GM19023 (cell line): ENCODE results near the gene CRYBB3.

Source experiments
- ATAC-seq: cut with Tn5 transposase; IDR thresholded peaks from one replicate; pipeline ENCODE4 v1.9.1; 2021; ENCODE audit warnings: mild to moderate bottlenecking, moderate library complexity; ENCODE audit not compliant: unreplicated experiment

CRYBB3 gene

DNA sequence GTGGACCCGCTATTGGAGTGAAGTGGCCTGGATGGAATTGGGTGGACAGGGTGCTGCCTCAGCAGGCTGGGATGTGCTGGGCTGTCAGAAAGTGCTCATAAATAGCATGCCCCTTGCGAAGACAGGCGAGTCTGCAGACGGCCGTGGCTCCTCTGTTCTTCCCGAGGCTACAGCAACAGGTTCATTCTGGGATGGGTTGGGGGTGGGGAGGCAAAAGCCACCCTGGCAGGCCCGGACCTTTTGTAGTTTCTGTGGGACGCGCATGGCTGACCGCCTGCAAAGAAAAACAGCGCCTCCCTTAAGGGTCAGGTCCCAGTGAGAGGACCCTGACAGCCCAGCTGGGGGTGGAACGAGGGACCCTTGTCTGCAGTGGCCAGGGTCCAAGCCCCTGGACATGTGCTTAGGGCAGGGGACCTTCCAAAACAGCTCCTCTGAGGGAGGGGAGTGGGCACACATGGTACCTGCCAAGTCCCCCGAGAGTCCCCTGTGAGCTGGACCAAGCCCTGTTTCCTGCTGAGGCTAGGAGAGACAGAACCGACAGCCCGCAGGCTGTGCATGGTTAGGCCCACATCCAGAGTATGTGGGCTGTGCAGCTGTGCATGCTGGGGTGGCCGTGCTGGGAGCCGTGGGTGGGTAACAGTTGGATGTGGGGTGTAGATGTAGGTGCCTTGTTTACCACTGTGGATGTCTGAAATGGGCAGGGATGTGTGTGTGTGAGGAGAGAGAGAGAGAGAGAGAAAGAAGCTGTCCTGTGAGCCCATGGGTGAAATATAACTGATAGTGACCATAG lies at the start of gene CRYBB3:
CRYBB3 (plus strand) TSS at position 128 of the 790 bp plus-strand sequence. CDS start 1,539 bp downstream, outside the sequence.
- no peak for ATAC-seq

DNA sequence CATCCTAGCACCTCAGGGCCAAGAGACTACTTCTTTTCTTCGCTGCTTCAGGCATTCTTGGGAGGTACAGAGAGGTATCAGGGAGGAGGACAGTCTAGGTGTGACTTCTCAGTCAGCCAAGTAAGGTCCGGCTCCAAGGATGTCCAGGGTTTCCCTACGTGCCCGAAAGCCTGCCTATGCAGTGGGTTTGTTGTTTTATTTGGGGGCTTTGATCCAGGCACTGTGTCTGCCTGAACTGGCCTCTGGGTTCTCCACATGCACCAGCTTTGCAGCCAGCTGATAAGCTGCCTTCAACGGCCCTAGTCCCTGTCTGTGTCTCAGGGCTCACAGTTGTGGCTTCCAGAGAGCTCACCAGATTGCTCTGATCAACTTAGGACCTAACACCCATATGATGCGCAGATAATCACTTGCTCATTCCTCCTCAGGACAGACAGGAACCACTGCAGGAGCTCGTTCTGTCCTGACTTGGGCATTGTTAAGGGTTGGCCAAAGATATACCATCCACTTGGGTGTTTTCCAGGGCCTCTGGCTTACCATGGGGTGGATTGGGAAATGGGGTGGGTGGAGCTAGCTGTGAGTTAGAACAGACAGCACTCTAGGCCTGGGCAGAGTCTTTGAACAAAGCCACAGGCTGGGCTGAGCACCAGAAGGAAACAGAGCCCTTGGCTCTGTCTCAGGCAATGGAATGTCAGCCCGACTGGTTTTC lies 45.5 kb upstream of the CRYBB3 start:
- no peak for ATAC-seq

DNA sequence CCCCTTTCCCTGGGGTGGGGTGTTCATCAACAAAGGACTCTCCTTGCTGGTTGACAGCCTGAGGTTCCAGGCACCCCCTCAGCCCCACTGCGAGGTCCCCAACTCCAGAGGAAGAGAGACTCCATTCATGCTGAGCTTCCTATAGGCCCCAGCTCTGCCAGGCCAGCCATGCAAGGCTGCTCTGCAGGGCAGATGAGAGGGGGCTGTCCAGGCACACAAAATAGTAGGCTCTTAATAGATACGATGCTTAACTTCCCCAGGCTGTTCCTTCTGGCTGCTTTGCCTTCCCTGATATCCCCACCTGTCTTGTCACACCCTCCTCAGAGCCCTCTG lies 45.0 kb upstream of the CRYBB3 start:
- no peak for ATAC-seq

DNA sequence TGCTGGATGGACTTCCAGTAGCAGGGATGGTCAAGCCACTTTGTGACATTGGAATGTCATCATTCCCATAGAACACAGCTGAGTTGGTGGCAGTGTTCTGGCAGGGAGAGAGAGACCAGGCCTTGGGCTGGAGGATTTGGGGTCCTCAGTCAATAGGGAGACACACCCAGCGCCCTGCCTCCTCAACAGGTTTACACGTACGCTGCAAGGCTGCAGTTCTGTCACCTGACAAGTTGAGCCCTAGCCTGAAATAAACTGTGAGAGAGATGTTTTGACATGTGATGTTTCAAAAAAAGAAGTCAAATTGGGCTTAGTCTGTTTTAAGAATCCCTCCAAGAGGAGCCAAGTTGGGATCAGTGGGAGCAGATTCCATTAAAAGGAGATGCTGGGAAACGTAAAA lies 42.9 kb upstream of the CRYBB3 start:
- ATAC-seq: no peak

DNA sequence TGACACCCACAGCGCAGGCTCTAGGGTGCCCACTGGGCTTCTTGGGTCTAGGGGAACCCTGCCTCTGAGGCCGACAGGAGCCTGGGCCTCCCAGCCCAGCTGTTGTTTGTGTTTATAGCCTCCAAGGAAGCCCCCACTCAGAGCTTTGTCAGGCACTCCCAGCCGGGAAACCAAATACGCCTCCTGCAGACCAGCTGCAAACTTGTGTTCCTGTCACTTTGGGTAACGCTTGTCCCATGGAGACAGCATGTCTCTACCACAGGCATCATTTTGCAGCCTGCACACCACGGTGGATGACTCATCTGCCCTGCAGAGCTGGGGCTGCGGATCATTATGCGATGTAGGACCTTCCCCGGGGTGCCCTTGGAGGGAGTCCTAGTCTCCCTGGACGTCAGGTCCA lies 40.6 kb upstream of the CRYBB3 start:
- ATAC-seq: no peak

DNA sequence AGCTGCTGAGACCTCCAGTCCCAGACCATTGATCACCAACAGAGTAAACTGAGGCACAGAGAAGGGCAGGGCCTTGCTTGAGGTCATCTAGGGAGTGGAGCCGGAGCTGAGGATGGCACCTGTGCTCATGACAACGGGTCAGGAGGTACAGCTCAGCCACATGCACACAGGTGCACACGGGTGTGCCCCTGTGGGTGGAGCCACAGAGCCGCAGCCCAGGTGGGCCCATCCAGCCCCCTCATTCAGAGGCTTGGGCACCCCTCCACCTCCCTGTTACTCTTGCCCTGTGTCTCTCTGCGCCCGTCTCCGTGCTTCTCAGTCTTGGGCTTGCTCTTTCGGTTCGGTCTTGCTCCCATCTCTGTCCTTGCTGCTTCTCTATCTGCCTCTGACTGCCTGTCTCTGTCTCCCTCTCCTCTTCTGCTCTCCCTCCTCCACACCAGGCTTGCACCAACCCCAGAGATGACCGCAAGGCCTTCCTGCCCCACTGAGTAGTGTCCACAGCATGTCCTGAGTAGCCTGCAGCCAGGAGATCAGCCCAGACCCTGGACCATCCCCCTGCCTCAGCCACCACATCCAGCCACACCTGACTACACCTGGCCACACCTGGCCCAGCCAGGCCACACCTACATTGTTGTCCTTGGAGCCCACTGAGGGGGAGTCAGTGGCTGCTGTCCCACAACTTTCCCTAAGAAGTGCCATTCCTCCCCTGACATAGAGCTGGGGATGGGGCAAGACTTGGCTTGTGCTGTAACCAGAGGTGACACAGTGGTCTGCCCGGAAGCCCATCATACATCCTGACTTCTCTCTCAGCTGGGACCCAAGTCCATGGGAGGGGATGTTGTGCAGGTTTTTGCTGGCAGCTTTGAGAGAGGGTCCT lies 39.3 kb upstream of the CRYBB3 start:
- no peak for ATAC-seq

DNA sequence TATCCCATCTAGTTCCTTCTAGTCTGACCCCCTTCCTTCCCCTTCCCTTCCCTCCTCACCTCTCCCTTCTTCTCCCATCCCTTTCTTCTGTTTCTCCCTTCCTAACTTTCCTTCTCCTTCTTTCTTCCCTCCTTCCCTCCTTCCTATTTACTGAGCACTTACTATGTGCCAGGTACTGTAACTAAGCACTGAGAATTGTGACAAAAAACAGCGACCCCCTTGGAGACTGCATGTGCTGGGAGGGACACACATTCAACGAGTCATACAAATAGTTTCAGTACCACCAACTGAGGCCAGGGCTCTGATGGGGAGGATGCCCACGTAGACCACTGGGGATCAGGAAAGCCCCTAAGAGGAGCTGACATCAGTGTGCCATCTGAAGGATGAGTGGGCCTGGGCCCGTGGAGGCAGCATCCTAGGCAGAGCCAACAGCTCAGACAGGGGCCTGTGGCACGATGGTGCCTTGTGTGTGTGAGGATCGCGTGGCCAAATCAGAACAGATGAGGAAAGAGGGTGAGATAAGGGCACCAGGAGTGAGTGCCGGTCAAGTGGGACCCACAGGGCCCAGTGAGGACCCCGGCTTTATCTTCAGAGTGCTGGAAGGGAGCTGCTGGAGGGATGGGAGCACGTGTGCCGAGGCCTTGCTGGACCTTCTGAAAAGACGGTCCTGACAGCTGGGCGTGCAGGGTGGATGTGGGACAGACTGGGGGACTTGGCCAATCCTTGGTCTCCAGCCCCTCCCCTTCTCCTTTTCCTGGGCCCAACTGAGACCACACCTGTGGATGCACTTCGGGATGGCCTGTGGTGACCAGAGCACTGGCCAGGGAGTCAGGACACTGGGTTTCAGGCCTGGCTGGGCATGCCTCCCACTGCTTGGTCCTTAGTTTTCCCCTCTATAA lies 38.4 kb upstream of the CRYBB3 start:
- no peak for ATAC-seq

DNA sequence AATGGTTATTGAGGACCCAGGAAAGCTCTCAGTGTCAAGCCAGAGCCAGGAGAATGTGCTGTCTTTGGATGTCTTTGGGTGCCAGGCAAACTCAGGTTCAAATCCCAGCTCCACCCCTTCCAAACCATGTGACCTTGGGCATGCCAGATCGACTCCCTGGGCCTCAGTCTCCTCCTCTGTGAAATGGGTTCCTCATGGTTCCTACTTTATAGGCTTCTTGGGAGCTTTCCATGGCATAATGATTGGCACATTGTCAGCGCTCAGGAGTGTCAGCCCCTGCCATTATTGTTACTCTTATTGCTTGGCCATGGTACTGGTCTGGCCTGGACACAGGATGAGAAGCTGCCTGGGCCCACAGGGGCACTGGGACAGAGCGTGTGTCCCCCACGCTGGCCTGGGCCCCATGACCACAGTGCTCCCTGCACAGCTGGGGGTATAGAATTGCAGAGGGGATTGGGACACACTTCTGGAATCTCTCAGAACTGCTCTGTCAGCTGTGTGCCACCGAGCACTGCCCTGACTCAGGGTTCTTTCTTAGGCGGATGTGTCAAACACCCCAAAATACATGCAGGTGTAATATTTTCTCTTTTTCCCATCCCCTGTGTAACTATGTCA lies 37.6 kb upstream of the CRYBB3 start:
- no peak for ATAC-seq

DNA sequence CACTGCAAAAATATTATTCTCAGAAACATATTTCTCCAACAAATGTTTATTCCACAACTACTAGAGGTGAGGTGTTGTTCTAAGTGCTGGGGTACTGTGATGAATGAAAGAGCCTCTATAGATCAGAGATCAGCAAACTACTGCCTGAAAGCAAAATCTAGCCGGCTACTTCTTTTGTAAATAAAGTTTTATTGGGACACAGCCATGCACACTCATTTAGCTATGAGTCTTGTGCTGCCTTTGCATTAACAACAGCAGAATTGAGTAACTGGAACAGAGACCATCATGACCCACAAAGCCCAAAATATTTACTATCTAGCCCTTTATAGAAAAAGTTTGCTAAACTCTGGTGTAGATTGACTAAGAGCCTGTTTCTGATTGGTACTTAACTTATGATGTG lies 37.1 kb upstream of the CRYBB3 start:
- no peak for ATAC-seq

DNA sequence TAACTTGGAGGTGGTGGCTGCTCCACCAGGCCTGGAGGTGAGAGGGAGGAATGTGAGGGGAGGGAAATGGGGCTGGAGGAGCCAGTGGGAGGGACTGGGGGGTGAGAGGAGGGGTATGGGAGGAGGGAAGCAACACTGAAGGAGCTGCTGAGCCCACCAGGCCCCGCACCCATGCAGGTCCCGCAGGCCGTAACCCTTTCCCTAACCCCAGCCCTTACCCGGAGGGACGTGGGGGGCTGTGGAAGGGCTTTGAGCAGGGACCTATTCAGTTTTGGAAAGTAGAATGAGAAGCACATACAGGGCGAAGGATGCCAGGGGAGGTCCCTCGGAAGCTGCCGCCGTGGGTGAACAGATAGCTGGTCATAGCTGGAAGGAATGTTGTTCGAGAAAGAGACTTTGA lies 33.9 kb upstream of the CRYBB3 start:
- no peak for ATAC-seq

DNA sequence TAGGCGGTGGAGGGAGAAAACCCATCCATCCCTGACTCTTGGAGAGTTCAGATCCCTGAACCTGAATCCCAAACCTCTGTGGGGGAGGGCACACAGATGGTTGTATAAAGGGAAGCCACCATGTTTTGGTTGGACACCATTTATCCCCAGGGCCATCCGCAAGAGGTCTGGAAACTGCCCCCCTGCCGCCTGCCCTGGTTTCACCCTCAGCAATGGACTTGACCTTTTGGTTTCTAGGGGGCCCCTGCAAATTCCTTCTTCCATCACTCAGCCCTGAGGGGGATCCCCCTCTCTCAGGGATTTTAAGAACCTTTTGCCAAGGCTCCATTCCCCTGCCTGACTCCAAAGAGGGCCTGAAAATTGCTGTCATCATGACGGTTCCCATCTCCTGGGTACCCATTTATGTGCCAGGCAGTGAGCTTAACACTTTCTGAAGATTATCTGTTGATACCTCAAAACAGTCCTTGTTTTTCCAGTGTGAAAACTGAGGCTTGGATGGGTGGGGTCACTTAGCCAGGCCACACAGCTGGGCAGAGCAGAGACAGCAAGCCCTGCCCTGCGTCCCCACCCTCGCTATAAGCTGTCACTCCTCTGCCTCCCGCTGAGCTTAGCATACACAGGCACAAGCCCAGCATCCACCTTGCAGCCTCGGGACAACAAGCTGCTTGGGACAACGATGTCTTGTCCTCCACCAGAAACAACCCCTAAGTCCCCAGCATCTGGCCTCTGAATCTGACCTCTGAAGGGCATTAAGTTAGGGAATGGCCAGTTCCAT lies 33.2 kb upstream of the CRYBB3 start:
- no peak for ATAC-seq

DNA sequence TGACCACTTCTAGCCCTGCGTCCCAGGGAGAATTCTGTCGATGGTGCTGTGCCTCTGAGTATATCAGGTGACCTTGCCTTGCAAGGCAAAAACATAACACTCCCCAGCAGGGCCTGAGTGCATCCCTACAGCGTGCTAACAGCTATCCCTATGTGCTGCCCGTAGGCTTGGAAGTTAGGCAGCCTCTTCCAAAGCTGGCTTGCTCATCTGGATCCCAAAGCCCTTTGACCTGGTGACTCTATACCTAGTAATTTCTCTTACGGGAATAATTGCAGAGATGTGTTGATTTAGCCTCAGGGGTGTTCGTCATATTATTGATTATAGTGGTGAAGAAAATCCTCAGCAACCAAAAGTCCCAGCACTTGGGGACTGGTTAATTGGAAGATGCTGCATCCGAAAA lies 32.6 kb upstream of the CRYBB3 start:
- no peak for ATAC-seq

DNA sequence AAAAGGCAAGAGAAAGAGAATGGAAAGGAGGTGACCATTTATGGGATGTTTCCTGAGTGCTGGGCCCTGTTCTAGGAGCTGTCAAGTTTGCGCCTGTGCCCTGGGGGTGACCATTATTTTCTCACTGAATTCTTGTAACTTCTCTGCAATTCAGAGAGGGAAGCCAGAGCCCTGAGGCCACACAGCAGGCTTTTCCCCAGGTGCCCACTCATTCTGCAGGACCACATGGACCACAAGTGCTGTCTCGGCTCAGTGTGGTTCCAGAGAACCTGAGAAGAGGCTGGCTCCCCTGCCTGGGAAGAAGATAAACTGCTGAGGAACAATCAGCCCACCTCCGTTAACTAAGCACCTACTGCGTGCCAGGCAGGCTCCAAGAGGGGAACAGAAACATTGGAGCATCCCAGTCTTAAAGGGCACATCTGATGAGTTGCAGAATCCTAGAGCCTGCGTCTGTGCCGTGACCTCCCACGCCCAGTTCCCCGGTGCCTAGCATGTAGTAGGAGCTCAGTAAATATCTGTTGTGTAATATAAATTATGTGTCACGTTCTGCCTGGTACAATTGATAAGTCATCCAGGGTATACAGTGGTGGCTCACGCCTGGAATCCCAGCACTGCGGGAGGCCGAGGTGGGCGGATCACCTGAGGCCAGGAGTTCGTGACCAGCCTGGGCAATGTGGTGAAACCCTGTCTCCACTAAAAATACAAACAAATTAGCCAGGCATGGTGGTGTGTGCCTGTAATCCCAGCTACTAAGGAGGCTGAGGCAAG lies 31.6 kb upstream of the CRYBB3 start:
- no peak for ATAC-seq

DNA sequence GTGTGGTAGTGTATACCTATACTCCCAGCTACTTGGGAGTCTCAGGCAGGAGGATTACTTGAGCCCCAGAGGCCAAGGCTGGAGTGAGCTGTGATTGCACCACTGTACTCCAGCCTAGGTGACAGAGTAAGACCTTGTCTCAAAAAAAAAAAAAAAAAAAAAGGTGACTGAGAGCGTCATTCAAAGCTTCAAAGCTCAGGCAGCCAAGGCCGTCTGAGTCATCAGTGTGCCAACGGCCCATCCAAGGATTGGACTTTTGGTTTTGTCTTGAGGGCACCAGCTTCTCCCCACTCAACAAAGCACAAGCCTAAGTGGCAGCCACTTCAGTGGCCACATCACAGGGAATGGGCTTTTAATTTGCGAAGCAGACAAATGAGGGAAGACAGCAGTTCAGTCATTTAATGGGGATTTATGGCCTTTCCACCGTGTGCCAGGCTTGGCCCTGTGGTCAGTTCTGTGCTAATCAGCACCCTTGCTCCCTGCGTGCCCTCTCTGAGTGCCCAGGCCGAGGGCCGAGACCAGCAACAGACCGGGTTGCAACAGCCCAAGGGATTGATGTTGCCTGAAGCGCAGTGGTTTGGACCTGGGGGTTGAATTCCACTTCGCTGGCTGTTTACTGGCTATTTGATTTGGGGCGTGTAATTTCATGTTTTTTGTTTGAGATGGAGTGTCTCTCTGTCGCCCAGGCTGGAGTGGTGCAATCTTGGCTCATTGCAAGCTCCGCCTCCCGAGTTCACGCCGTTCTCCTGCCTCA lies 30.2 kb upstream of the CRYBB3 start:
- no peak for ATAC-seq

DNA sequence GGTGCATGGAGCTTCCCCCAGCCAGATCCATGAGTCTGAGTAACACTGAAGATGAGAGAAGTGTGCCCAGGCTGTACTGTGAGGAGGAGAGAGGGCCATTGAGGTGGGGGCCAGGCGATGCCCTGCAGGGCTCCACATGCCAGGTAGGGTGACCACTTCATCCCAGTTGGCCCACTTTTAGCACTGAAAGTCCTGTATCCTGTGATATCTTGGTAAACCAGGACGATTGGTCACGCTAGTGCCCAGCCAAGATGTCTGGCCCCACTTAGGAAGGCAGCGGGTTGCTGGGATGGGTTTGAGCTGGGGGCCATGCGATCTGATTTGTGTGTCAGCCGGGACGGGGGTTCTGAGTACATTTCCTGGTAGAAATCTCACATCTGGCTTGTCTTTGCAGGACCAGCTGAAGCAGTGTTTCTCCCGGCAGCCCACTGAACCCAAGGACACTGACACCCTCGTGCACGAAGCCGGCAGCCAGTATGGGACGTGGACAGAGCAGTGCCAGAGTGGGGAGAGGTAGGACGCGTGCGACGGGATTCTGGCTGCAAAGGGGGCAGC lies 29.2 kb upstream of the CRYBB3 start:
- ATAC-seq: no peak

DNA sequence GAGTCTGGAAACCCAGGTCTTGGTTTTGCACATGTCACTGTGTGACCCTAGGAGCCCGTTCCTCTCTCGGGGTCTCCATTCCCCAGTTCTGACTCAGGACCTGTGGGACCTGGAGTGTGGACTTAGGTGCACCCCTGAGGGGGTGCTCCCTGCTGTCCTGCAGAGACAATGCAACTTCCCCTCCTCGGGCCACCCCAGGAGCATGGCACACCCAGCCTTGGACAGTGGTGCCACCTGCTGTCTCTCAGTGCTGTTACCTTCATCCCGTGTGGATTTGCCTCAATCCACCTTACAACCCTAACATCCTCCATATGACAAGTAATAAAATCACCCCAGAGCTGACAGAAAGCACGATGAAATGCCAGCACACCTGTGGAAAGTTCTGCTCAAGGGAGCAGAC lies 27.5 kb upstream of the CRYBB3 start:
- ATAC-seq: no peak

DNA sequence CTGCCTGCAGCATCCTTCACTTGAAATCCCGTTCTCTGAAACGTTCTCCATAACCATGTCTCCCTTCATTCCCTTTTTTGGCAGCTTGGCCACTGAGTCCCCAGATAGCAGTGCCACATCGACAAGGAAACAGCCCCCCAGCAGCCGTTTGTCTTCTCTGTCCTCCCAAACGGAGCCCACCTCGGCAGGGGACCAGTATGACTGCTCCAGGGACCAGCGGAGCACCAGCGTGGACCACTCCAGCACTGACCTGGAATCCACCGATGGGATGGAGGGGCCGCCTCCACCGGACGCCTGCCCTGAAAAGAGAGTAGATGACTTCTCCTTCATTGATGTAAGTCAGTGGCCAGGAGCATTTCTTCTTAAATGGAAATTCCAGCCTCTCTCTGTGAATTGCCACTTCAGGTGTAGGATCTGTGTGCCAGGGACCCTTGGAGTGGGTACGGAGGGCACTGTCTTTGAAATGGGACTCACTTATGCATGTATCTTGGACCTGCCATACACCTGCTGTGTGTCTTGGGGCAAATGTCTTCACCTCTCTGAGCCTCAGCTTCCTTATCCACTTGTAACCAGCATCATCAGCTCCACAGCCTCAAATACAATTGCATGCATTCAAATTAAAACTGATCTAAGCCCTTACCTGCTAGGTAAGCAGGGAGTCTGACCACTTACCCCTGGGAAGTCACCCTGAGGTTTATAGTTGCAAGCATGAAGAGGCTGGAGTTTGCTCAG lies 25.3 kb upstream of the CRYBB3 start:
- no peak for ATAC-seq
